ENCODE results near the gene SLC43A1. TPM values are rescaled to one million over a fixed set of nuclear protein-coding genes. Genes with fewer than 3 reads are reported as not detected.

SLC43A1 gene
- total RNA-seq, 1 experiment from 2014 or later: 27.1 TPM

DNA sequence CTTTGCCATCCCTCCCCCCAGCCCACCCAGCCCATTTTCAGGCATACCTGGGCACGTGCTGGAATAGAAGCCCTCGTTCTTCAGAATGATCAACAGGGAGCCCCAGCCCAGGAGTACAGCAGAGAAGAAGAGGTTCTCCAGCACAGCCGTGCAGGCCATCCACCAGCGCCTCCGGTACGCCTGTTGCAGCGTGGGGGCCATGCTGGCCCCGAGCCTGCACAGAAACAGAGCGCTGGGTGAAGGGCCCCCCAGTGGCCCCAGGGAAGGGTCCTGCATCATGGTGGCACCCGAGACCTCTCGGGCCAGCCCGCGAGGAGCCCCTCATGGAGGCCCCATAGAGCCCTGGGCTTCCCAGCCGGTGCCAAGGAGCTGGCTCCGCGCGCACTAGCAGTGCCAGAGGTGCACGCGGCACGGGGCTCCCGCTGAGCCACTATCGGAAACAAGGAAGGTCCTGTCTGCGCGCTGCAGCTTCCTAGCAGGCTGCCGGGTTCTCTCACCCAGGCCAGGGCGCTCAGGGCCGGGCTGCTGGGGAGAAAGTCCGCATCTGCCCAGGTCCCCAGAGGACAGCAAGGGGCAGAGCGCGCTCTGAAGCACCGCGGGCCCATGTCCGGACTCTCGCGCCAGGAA is 1.5 kb downstream of the SLC43A1 start:
- Mint-ChIP-seq H3K27me3 (ENCODE audit: low read depth) (peaks cover 22% of the 10 kb centered on the region), H3K27ac (no peak overlapping the region), H3K9me3 (no peaks in the 10 kb centered on the region), H3K36me3 (no peaks in the 10 kb centered on the region), H3K4me3 (peak overlapping the region; percentile 93), H3K4me1 (peaks cover 20% of the 10 kb centered on the region)
- DNase-seq (ENCODE audit: low spot score) (peak; percentile 70), ATAC-seq (peak; percentile 58)
- POLR2A ChIA-PET: interaction anchor here (0.6 to 3.9 kb wide), 6 partner anchors 12 to 125 kb away, joined by 3 to 37 read pairs (median 4); no protein-coding TSS in a partner anchor
- TF ChIP-seq, protein P1, sequence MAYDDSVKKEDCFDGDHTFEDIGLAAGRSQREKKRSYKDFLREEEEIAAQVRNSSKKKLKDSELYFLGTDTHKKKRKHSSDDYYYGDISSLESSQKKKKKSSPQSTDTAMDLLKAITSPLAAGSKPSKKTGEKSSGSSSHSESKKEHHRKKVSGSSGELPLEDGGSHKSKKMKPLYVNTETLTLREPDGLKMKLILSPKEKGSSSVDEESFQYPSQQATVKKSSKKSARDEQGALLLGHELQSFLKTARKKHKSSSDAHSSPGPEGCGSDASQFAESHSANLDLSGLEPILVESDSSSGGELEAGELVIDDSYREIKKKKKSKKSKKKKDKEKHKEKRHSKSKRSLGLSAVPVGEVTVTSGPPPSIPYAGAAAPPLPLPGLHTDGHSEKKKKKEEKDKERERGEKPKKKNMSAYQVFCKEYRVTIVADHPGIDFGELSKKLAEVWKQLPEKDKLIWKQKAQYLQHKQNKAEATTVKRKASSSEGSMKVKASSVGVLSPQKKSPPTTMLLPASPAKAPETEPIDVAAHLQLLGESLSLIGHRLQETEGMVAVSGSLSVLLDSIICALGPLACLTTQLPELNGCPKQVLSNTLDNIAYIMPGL (CRISPR knock-in tag; IDR thresholded peaks at IDR 0.05): peak; percentile 47; the same call in 1 of the 2 replicates
- TF ChIP-seq ZNF396 (CRISPR knock-in tag; IDR thresholded peaks at IDR 0.05; ENCODE audit: borderline replicate concordance): no peak
- TF ChIP-seq SP1 (CRISPR knock-in tag; conservative IDR thresholded peaks at IDR 0.05): 0 out of 2 replicates have a peak, but pooled peaks have one; percentile 38
- TF ChIP-seq, protein P2, sequence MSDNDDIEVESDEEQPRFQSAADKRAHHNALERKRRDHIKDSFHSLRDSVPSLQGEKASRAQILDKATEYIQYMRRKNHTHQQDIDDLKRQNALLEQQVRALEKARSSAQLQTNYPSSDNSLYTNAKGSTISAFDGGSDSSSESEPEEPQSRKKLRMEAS (CRISPR knock-in tag; IDR thresholded peaks at IDR 0.05): peak; percentile 80
- peak; percentile 65; the same call in 1 of the 2 replicates for TF ChIP-seq FOXK1 (CRISPR knock-in tag; IDR thresholded peaks at IDR 0.05)
- no peak for TF ChIP-seq MYBL2 (CRISPR knock-in tag; IDR thresholded peaks at IDR 0.05)
- TF ChIP-seq FOXP1 (CRISPR knock-in tag; IDR thresholded peaks at IDR 0.05; ENCODE audit: borderline replicate concordance): peak; percentile 56; the same call in 1 of the 2 replicates
- TF ChIP-seq RELA (CRISPR knock-in tag; IDR thresholded peaks at IDR 0.05; ENCODE audit: borderline replicate concordance): peak; percentile 58; the same call in 1 of the 2 replicates
- TF ChIP-seq RORB (CRISPR knock-in tag; IDR thresholded peaks at IDR 0.05): no peak
- TF ChIP-seq, protein P3, sequence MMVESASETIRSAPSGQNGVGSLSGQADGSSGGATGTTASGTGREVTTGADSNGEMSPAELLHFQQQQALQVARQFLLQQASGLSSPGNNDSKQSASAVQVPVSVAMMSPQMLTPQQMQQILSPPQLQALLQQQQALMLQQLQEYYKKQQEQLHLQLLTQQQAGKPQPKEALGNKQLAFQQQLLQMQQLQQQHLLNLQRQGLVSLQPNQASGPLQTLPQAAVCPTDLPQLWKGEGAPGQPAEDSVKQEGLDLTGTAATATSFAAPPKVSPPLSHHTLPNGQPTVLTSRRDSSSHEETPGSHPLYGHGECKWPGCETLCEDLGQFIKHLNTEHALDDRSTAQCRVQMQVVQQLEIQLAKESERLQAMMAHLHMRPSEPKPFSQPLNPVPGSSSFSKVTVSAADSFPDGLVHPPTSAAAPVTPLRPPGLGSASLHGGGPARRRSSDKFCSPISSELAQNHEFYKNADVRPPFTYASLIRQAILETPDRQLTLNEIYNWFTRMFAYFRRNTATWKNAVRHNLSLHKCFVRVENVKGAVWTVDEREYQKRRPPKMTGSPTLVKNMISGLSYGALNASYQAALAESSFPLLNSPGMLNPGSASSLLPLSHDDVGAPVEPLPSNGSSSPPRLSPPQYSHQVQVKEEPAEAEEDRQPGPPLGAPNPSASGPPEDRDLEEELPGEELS (CRISPR knock-in tag; IDR thresholded peaks at IDR 0.05): 0 out of 2 replicates have a peak, but pooled peaks have one; percentile 2
- CTCF ChIA-PET: interaction anchor here (0.6 to 6.9 kb wide), 16 partner anchors 13 to 190 kb away, joined by 3 to 147 read pairs (median 4); partner anchors contain the start of genes RTN4RL2 and UBE2L6

DNA sequence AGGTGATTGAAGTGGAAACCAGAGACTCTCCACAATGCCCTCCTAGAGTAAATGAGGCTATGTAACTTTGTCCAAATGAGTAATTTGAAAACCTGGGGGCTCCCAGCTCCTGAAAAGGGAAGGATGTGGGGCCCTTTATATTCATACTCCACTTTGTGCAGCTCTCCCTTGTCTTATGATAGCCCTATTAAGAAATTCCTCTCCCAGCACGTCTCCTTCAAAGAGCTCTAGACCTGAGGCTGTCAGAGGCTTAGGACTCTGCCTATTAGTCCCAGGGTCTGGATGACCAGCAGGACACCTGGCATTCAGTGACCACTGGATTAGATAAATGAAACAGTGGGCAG is 2.1 kb downstream of the SLC43A1 start:
- H3K27ac Mint-ChIP-seq: no peak overlapping the region
- ChIA-PET POLR2A (interaction anchor here (0.8 to 3.9 kb wide), 4 partner anchors 13 to 34 kb away, joined by 3 to 37 read pairs (median 8); no protein-coding TSS in a partner anchor), CTCF (interaction anchor here (0.6 to 6.9 kb wide), 13 partner anchors 13 to 163 kb away, joined by 3 to 147 read pairs (median 4); partner anchors contain the start of genes RTN4RL2 and UBE2L6)
- TF ChIP-seq, protein P4, sequence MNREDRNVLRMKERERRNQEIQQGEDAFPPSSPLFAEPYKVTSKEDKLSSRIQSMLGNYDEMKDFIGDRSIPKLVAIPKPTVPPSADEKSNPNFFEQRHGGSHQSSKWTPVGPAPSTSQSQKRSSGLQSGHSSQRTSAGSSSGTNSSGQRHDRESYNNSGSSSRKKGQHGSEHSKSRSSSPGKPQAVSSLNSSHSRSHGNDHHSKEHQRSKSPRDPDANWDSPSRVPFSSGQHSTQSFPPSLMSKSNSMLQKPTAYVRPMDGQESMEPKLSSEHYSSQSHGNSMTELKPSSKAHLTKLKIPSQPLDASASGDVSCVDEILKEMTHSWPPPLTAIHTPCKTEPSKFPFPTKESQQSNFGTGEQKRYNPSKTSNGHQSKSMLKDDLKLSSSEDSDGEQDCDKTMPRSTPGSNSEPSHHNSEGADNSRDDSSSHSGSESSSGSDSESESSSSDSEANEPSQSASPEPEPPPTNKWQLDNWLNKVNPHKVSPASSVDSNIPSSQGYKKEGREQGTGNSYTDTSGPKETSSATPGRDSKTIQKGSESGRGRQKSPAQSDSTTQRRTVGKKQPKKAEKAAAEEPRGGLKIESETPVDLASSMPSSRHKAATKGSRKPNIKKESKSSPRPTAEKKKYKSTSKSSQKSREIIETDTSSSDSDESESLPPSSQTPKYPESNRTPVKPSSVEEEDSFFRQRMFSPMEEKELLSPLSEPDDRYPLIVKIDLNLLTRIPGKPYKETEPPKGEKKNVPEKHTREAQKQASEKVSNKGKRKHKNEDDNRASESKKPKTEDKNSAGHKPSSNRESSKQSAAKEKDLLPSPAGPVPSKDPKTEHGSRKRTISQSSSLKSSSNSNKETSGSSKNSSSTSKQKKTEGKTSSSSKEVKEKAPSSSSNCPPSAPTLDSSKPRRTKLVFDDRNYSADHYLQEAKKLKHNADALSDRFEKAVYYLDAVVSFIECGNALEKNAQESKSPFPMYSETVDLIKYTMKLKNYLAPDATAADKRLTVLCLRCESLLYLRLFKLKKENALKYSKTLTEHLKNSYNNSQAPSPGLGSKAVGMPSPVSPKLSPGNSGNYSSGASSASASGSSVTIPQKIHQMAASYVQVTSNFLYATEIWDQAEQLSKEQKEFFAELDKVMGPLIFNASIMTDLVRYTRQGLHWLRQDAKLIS (CRISPR knock-in tag; IDR thresholded peaks at IDR 0.05; ENCODE audit: borderline replicate concordance): no peak
- TF ChIP-seq MXD4 (CRISPR knock-in tag; IDR thresholded peaks at IDR 0.05; ENCODE audit: borderline replicate concordance): no peak
- no peak for TF ChIP-seq ZNF671 (CRISPR knock-in tag; IDR thresholded peaks at IDR 0.05)
- TF ChIP-seq, protein P5, sequence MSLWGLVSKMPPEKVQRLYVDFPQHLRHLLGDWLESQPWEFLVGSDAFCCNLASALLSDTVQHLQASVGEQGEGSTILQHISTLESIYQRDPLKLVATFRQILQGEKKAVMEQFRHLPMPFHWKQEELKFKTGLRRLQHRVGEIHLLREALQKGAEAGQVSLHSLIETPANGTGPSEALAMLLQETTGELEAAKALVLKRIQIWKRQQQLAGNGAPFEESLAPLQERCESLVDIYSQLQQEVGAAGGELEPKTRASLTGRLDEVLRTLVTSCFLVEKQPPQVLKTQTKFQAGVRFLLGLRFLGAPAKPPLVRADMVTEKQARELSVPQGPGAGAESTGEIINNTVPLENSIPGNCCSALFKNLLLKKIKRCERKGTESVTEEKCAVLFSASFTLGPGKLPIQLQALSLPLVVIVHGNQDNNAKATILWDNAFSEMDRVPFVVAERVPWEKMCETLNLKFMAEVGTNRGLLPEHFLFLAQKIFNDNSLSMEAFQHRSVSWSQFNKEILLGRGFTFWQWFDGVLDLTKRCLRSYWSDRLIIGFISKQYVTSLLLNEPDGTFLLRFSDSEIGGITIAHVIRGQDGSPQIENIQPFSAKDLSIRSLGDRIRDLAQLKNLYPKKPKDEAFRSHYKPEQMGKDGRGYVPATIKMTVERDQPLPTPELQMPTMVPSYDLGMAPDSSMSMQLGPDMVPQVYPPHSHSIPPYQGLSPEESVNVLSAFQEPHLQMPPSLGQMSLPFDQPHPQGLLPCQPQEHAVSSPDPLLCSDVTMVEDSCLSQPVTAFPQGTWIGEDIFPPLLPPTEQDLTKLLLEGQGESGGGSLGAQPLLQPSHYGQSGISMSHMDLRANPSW (CRISPR knock-in tag; conservative IDR thresholded peaks at IDR 0.05; ENCODE audit: low read depth): no peak
- TF ChIP-seq, protein P3 (CRISPR knock-in tag; IDR thresholded peaks at IDR 0.05): no peak
- TF ChIP-seq, protein P6, sequence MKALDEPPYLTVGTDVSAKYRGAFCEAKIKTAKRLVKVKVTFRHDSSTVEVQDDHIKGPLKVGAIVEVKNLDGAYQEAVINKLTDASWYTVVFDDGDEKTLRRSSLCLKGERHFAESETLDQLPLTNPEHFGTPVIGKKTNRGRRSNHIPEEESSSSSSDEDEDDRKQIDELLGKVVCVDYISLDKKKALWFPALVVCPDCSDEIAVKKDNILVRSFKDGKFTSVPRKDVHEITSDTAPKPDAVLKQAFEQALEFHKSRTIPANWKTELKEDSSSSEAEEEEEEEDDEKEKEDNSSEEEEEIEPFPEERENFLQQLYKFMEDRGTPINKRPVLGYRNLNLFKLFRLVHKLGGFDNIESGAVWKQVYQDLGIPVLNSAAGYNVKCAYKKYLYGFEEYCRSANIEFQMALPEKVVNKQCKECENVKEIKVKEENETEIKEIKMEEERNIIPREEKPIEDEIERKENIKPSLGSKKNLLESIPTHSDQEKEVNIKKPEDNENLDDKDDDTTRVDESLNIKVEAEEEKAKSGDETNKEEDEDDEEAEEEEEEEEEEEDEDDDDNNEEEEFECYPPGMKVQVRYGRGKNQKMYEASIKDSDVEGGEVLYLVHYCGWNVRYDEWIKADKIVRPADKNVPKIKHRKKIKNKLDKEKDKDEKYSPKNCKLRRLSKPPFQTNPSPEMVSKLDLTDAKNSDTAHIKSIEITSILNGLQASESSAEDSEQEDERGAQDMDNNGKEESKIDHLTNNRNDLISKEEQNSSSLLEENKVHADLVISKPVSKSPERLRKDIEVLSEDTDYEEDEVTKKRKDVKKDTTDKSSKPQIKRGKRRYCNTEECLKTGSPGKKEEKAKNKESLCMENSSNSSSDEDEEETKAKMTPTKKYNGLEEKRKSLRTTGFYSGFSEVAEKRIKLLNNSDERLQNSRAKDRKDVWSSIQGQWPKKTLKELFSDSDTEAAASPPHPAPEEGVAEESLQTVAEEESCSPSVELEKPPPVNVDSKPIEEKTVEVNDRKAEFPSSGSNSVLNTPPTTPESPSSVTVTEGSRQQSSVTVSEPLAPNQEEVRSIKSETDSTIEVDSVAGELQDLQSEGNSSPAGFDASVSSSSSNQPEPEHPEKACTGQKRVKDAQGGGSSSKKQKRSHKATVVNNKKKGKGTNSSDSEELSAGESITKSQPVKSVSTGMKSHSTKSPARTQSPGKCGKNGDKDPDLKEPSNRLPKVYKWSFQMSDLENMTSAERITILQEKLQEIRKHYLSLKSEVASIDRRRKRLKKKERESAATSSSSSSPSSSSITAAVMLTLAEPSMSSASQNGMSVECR (CRISPR knock-in tag; IDR thresholded peaks at IDR 0.05; ENCODE audit: borderline replicate concordance): no peak

More for the DNA sequence above, 2.1 kb downstream of the SLC43A1 start:
- no peaks in the 10 kb centered on the region for H3K36me3 Mint-ChIP-seq
- ATAC-seq: no peak
- peaks cover 22% of the 10 kb centered on the region for H3K27me3 Mint-ChIP-seq (ENCODE audit: low read depth)
- no peak for DNase-seq (ENCODE audit: low spot score)
- H3K9me3 Mint-ChIP-seq: no peaks in the 10 kb centered on the region
- H3K4me3 Mint-ChIP-seq: peak overlapping the region; percentile 93
- peaks cover 20% of the 10 kb centered on the region for H3K4me1 Mint-ChIP-seq
